CD4-positive, alpha-beta T cell (primary cell): Measurements from ENCODE around the gene TNS3. TPM values are rescaled to one million over a fixed set of nuclear protein-coding genes. Genes with fewer than 3 reads are reported as not detected.
"Not testable (repeated sequence)": the region's sequence is repeated elsewhere in the genome, so short reads cannot be mapped to it uniquely, and the experiment has no call there.

Experiments used
- ATAC-seq: fragments of 200-7000 bp; cut with Tn5 transposase; one replicate; pipeline ENCODE4 v1.10.0; 2022; ENCODE audit warnings: mild to moderate bottlenecking; ENCODE audit not compliant: poor library complexity
- CTCF ChIA-PET: fragments of 350-600 bp; sonication (Branson Sonifier 250); formaldehyde crosslinking; loops from one replicate; lab custom pipeline; 2021; ENCODE audit warnings: antibody characterized with exemption, inconsistent platforms; lab: Charles Lee
- POLR2A ChIA-PET: fragments of 350-600 bp; sonication (Branson Sonifier 250); formaldehyde crosslinking; loops from one replicate; lab custom pipeline; 2021; ENCODE audit warnings: antibody characterized with exemption, inconsistent platforms; lab: Charles Lee
- DNase-seq, 14 experiments: peaks; one replicate each; pipeline ENCODE4 v3.0.0-alpha.2; 2013 to 2020; ENCODE audit warnings: mixed read lengths in 2 of 14
- H3K27ac ChIP-seq, 2 donors: one replicate each; pipeline versions ENCODE4 v1.5.1 to v1.7.0; 2013; ENCODE audit warnings: low read length in 2 of 2, low read depth in 1 of 2, mild to moderate bottlenecking in 1 of 2
- H3K27me3 ChIP-seq, 2 experiments: 1 replicate in 1 of 2; 2 replicates in 1 of 2; pipeline versions ENCODE4 v1.6.1 to v1.7.0; 2013; ENCODE audit warnings: low read length in 2 of 2, control low read depth in 1 of 2, mild to moderate bottlenecking in 1 of 2, moderate library complexity in 1 of 2; ENCODE audit not compliant: insufficient read depth in 2 of 2, control insufficient read depth in 1 of 2
- H3K36me3 ChIP-seq: one replicate; pipeline ENCODE4 v1.6.1; 2013; ENCODE audit warnings: low read length, control low read depth; ENCODE audit not compliant: insufficient read depth
- H3K4me1 ChIP-seq: one replicate; pipeline ENCODE4 v1.6.1; 2013; ENCODE audit warnings: low read length, control low read depth; ENCODE audit not compliant: insufficient read depth
- H3K4me3 ChIP-seq: one replicate; pipeline ENCODE4 v1.5.1; 2013; ENCODE audit warnings: mild to moderate bottlenecking, low read length, moderate library complexity
- H3K9me3 ChIP-seq, 2 experiments: 1 replicate in 1 of 2; 2 replicates in 1 of 2; pipeline versions ENCODE4 v1.6.1 to v1.7.0; 2013; ENCODE audit warnings: low read length in 2 of 2, mild to moderate bottlenecking in 2 of 2, control low read depth in 1 of 2, moderate library complexity in 1 of 2; ENCODE audit not compliant: control insufficient read depth in 1 of 2, insufficient read depth in 1 of 2
- H3K27ac Mint-ChIP-seq: one replicate; pipeline ENCODE4 v1.8.0; 2020; ENCODE audit warnings: mixed read lengths
- H3K27me3 Mint-ChIP-seq: one replicate; pipeline ENCODE4 v1.8.0; 2021; ENCODE audit warnings: mixed read lengths
- H3K36me3 Mint-ChIP-seq: one replicate; pipeline ENCODE4 v1.8.0; 2021; ENCODE audit warnings: low read depth, mixed read lengths
- H3K4me1 Mint-ChIP-seq: one replicate; pipeline ENCODE4 v1.8.0; 2021; ENCODE audit warnings: low read depth, mixed read lengths
- H3K4me3 Mint-ChIP-seq: one replicate; pipeline ENCODE4 v1.8.0; 2020; ENCODE audit warnings: mild to moderate bottlenecking, mixed read lengths
- H3K9me3 Mint-ChIP-seq: one replicate; pipeline ENCODE4 v1.8.0; 2020; ENCODE audit warnings: mixed read lengths
- CTCF ChIP-seq: fragments of 200-600 bp; IDR thresholded peaks from one replicate; pipeline ENCODE4 v1.8.0; 2022; ENCODE audit warnings: antibody characterized with exemption, mild to moderate bottlenecking
- intact Hi-C, 2 experiments: fragments of 100-400 bp; cut with DNase I in 1 of 2; cut with micrococcal nuclease in 1 of 2; formaldehyde crosslinking; loops; one replicate each; pipeline versions ENCODE4 v1.15.1 to v1.9.0; 2023 to 2025; cut with DNase I, micrococcal nuclease
- total RNA-seq, 174 experiments: library from RNA in 2 of 174; stranded (reverse) in 2 of 174; gene quantifications; one replicate each; pipeline ENCODE4 v1.2.3 and lab custom pipeline; 2021 to 2026

TNS3 gene
- total RNA-seq, 2 experiments from 2014 or later, result 0.16 to 0.47 TPM

DNA sequence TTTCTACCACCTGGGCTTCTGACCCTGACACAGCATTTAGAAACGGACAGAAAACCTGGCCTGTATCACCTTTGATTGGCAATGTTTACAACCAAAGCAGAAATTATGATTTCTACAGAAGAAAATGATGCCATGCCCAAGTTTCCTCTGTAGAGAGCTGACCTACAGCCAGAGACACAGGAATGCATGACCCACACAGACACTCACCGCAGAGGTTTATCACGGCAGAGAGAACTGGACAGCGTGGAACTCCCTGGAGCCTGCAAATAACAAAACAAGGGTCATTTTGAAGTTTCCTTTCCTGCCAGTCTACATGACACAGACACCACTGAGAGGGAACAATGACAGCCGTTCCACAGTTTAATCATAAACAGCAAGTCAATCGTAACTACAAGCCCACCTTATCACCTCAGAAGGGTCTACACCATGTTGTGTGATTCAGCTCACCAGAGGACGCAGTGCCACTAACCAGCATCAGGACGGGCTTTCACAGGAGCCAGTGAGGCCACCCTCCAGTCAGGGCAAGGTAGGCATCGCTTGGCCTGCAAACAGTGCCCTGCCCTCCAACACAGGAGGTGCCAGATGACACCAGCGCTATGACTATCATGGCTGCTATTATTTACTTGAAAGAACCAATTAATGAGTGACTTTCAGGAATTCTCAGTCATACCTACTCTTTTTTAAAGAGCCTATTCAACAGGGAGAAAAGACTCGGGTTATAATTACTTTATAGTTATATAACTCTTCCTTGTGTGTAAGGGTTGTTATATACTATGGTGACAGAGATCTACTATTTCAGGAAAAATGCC, 139.9 kb downstream of the TNS3 start:
- H3K36me3 ChIP-seq, result no peaks in the 10 kb centered on the region
- ChIA-PET POLR2A (no interaction called here), CTCF (no interaction called here)
- ATAC-seq (no peak), DNase-seq (no peak)
- no peak overlapping the region for H3K27ac ChIP-seq
- no peak for TF ChIP-seq CTCF
- H3K4me1 ChIP-seq, result no peaks in the 10 kb centered on the region
- no peak overlapping the region for H3K4me3 Mint-ChIP-seq
- no peaks in the 10 kb centered on the region for H3K27me3 ChIP-seq
- no peak overlapping the region for H3K27ac Mint-ChIP-seq
- peaks cover 0 to 21% of the 10 kb centered on the region in 2 experiments for H3K9me3 ChIP-seq
- no peak overlapping the region for H3K4me3 ChIP-seq
- H3K27me3 Mint-ChIP-seq, result no peaks in the 10 kb centered on the region
- no peaks in the 10 kb centered on the region for H3K9me3 Mint-ChIP-seq
- H3K4me1 Mint-ChIP-seq, result no peaks in the 10 kb centered on the region
- no peaks in the 10 kb centered on the region for H3K36me3 Mint-ChIP-seq
- intact Hi-C loops, result no loop called here

- ATAC-seq, H3K4me1 Mint-ChIP-seq, CTCF ChIA-PET, H3K4me3 Mint-ChIP-seq, H3K27ac ChIP-seq, intact Hi-C loops, H3K9me3 Mint-ChIP-seq, H3K27ac Mint-ChIP-seq, H3K4me3 ChIP-seq, DNase-seq, POLR2A ChIA-PET, H3K27me3 Mint-ChIP-seq, H3K4me1 ChIP-seq, H3K36me3 ChIP-seq, H3K36me3 Mint-ChIP-seq, H3K27me3 ChIP-seq: not testable (repeated sequence)
- peaks cover 0 to 21% of the 10 kb centered on the region in 2 experiments for H3K9me3 ChIP-seq
These were observed 140.9 kb downstream of the TNS3 start for GRCh38 chr7:47441048-47441447.

DNA sequence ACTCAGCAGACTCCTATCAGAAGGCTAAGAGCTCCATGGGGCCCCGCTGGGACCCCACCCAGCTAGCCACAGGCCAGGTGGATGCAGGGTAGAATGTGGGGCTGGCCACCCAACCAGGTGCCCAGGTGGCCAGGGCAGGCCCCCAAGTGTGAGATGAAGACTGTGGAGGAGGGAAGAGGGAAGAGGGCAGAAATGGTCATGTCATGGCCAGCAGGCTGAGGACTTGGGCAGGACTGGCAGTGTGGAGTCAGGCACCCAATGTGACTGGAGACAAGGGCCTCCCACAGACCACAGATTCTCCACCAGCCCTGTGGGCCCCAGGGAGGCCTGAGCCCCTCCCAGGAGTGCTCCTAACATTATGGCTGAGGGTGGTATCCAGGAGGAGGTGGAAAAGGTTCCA, 141.6 kb downstream of the TNS3 start:
- DNase-seq (no peak), ATAC-seq (no peak)
- intact Hi-C loops, result no loop called here
- no peak for TF ChIP-seq CTCF
- POLR2A ChIA-PET, result no interaction called here
- Mint-ChIP-seq H3K9me3 (no peaks in the 10 kb centered on the region), H3K36me3 (no peaks in the 10 kb centered on the region), H3K27me3 (no peaks in the 10 kb centered on the region), H3K4me1 (no peaks in the 10 kb centered on the region), H3K4me3 (no peak overlapping the region), H3K27ac (no peak overlapping the region)
- H3K4me3 ChIP-seq, result no peak overlapping the region
- peaks cover 0 to 21% of the 10 kb centered on the region in 2 experiments for H3K9me3 ChIP-seq
- H3K27ac ChIP-seq, result no peak overlapping the region
- H3K27me3 ChIP-seq, result no peaks in the 10 kb centered on the region
- H3K36me3 ChIP-seq, result no peaks in the 10 kb centered on the region
- H3K4me1 ChIP-seq, result no peaks in the 10 kb centered on the region
- CTCF ChIA-PET, result no interaction called here
